Thyroid gland (tissue), 4 donors: ENCODE data around the gene RC3H2. TPM values are rescaled to one million over a fixed set of nuclear protein-coding genes. Genes with fewer than 3 reads are reported as not detected.
"Not testable (repeated sequence)": the region's sequence is repeated elsewhere in the genome, so short reads cannot be mapped to it uniquely, and the experiment has no call there.

Experiments
- DNase-seq, 2 donors: peaks; one replicate each; pipeline ENCODE4 v3.0.0-alpha.2; 2019
- H3K27ac ChIP-seq, 3 donors: fragments of 200-600 bp; sonication (generic); 1 replicate in 2 of 3; 2 replicates in 1 of 3; pipeline ENCODE4 v1.5.1; 2016 to 2019; ENCODE audit warnings: mild to moderate bottlenecking in 1 of 3, moderate library complexity in 1 of 3
- H3K27me3 ChIP-seq: fragments of 200-600 bp; sonication (generic); one replicate; pipeline ENCODE4 v1.5.1; 2019
- H3K36me3 ChIP-seq, 2 donors: fragments of 200-600 bp; sonication (generic); one replicate each; pipeline ENCODE4 v1.5.1; 2016 to 2019
- H3K4me1 ChIP-seq, 2 donors: fragments of 200-600 bp; sonication (generic); one replicate each; pipeline ENCODE4 v1.5.1; 2017 to 2019
- H3K4me3 ChIP-seq, 3 donors: fragments of 200-600 bp; sonication (generic); replicated peaks in 1 of 3; 1 replicate in 2 of 3; 2 replicates in 1 of 3; pipeline ENCODE4 v1.5.1; 2016; ENCODE audit warnings: mild to moderate bottlenecking in 1 of 3
- H3K9me3 ChIP-seq: fragments of 200-600 bp; sonication (generic); one replicate; pipeline ENCODE4 v1.5.1; 2017
- CTCF ChIP-seq, 6 experiments: fragments of 200-600 bp in 3 of 6; fragments of 450-650 bp in 3 of 6; sonication (generic) in 3 of 6; IDR thresholded peaks; one replicate each; pipeline ENCODE4 v1.5.1; 2016 to 2019; ENCODE audit warnings: antibody characterized with exemption in 6 of 6, mild to moderate bottlenecking in 2 of 6, inconsistent platforms in 1 of 6, moderate library complexity in 1 of 6
- POLR2A ChIP-seq, 2 donors: fragments of 450-650 bp; IDR thresholded peaks; one replicate each; pipeline ENCODE4 v1.6.1; 2017; ENCODE audit warnings: antibody characterized with exemption in 2 of 2, mild to moderate bottlenecking in 2 of 2, moderate library complexity in 1 of 2
- WGBS, 2 donors: methylation state at CpG; one replicate each; pipeline ENCODE4 v1.1.5; 2017; 5-methylcytosine and 5-hydroxymethylcytosine counted together
- intact Hi-C: fragments of 100-400 bp; cut with DNase I; formaldehyde crosslinking; loops from one replicate; pipeline ENCODE4 v1.15.1; 2023
- total RNA-seq, 4 donors: library from RNA; depleted of rRNA; stranded (reverse); fragments of >200 nt; gene quantifications; one replicate each; pipeline ENCODE4 v1.2.3, GENCODE V29; 2016

RC3H2 gene
- total RNA-seq, 4 donors from 2014 or later = 43.1 to 91.2 (median 52.9) TPM

- peaks cover 23 to 29% of the 10 kb centered on the region in 2 donors for H3K36me3 ChIP-seq
- H3K27ac ChIP-seq = no peak overlapping the region
- intact Hi-C loops = no loop called here
- H3K27me3 ChIP-seq = no peaks in the 10 kb centered on the region
- H3K4me1 ChIP-seq = no peaks in the 10 kb centered on the region
- no peak overlapping the region for H3K4me3 ChIP-seq
- WGBS, 2 donors = 88 to 89% methylated on average over 8 of the region's 8 CpGs
- no peaks in the 10 kb centered on the region for H3K9me3 ChIP-seq
- no peak for DNase-seq
- TF ChIP-seq POLR2A (IDR thresholded peaks at IDR 0.05) (no peak), CTCF (IDR thresholded peaks at IDR 0.05) (no peak)
These were observed 44.6 kb downstream of the RC3H2 start for GRCh38 chr9:122860319-122861142.

GRCh38 chr9:122857815-122858214, 47.3 kb downstream of the RC3H2 start:
- TF ChIP-seq CTCF (IDR thresholded peaks at IDR 0.05) (no peak), POLR2A (IDR thresholded peaks at IDR 0.05) (no peak)

GRCh38 chr9:122852085-122852786, 52.9 kb downstream of the RC3H2 start:
- peaks cover 50 to 56% of the 10 kb centered on the region in 2 donors for H3K36me3 ChIP-seq
- H3K27ac ChIP-seq, H3K27me3 ChIP-seq, intact Hi-C loops, DNase-seq, H3K4me3 ChIP-seq, H3K9me3 ChIP-seq, H3K4me1 ChIP-seq: not testable (repeated sequence)
- WGBS, 2 donors = 96% methylated on average over 13 of the region's 59 CpGs; no CpG with 5 or more reads in 1 of the 2 donors

More at GRCh38 chr9:122857815-122858214, 47.3 kb downstream of the RC3H2 start:
- peaks cover 46 to 52% of the 10 kb centered on the region in 2 donors for H3K36me3 ChIP-seq
- no peaks in the 10 kb centered on the region for H3K9me3 ChIP-seq
- no peak overlapping the region for H3K4me3 ChIP-seq
- intact Hi-C loops = no loop called here
- H3K27me3 ChIP-seq = no peaks in the 10 kb centered on the region
- H3K4me1 ChIP-seq = no peaks in the 10 kb centered on the region
- WGBS, 2 donors = 96 to 98% methylated on average over 3 of the region's 3 CpGs
- no peak for DNase-seq
- H3K27ac ChIP-seq = no peak overlapping the region

GRCh38 chr9:122848256-122848943, 56.8 kb downstream of the RC3H2 start:
- WGBS, 2 donors = 73 to 87% methylated on average over 2 of the region's 2 CpGs
- intact Hi-C loops = no loop called here
- DNase-seq = no peak
- TF ChIP-seq POLR2A (IDR thresholded peaks at IDR 0.05) (no peak), CTCF (IDR thresholded peaks at IDR 0.05) (no peak)
- Histone ChIP-seq H3K27me3 (no peaks in the 10 kb centered on the region), H3K9me3 (no peaks in the 10 kb centered on the region), H3K4me3 (no peak overlapping the region), H3K4me1 (no peaks in the 10 kb centered on the region), H3K27ac (no peak overlapping the region), H3K36me3 (peaks cover 16 to 21% of the 10 kb centered on the region in 2 donors)

- 88 to 90% methylated on average over 5 of the region's 5 CpGs for WGBS, 2 donors
- H3K27ac ChIP-seq = no peak overlapping the region
- peaks cover 14 to 17% of the 10 kb centered on the region in 2 donors for H3K36me3 ChIP-seq
- no peak for DNase-seq
- TF ChIP-seq POLR2A (IDR thresholded peaks at IDR 0.05) (no peak), CTCF (IDR thresholded peaks at IDR 0.05) (no peak)
- H3K4me1 ChIP-seq = no peaks in the 10 kb centered on the region
- intact Hi-C loops = no loop called here
- no peaks in the 10 kb centered on the region for H3K27me3 ChIP-seq
- no peaks in the 10 kb centered on the region for H3K9me3 ChIP-seq
- no peak overlapping the region for H3K4me3 ChIP-seq
These were observed 58.7 kb downstream of the RC3H2 start for GRCh38 chr9:122846371-122846940.
